NCI-H2107 treated with DMSO at 0.1 percent for 48 hours (cell line): ENCODE results near the gene RCL1.
"Not testable (repeated sequence)": the region's sequence is repeated elsewhere in the genome, so short reads cannot be mapped to it uniquely, and the experiment has no call there.

Source experiments
- DNase-seq: peaks from one replicate; lab custom pipeline; 2025; ENCODE audit not compliant: unreplicated experiment; lab: John Stamatoyannopoulos, UW

RCL1 gene

GRCh38 chr9:4792572-4793458 is at the start of gene RCL1:
RCL1 (plus strand) TSS chr9:4792944; CDS start chr9:4793092, 148 bp downstream.
- peak; percentile 86 for DNase-seq

GRCh38 chr9:4743131-4743875 is 49.4 kb upstream of the RCL1 start:
- no peak for DNase-seq

- no peak for DNase-seq
Observed at GRCh38 chr9:4746278-4747030, 46.3 kb upstream of the RCL1 start.

- DNase-seq = no peak
Observed at GRCh38 chr9:4748612-4749011, 44.1 kb upstream of the RCL1 start.

GRCh38 chr9:4750023-4750673 is 42.6 kb upstream of the RCL1 start:
- peak; percentile 36 for DNase-seq

GRCh38 chr9:4754530-4754929 is 38.2 kb upstream of the RCL1 start:
- not testable (repeated sequence) for DNase-seq

GRCh38 chr9:4755026-4755609 is 37.6 kb upstream of the RCL1 start:
- DNase-seq = no peak

GRCh38 chr9:4756420-4756819 is 36.3 kb upstream of the RCL1 start:
- DNase-seq = no peak

GRCh38 chr9:4760122-4760521 is 32.6 kb upstream of the RCL1 start:
- DNase-seq = no peak

- DNase-seq = peak; percentile 68
Observed at GRCh38 chr9:4762108-4762885, 30.4 kb upstream of the RCL1 start.

GRCh38 chr9:4762886-4763541 is 29.7 kb upstream of the RCL1 start:
- no peak for DNase-seq

- DNase-seq = no peak
Observed at GRCh38 chr9:4764033-4764432, 28.7 kb upstream of the RCL1 start.

- DNase-seq = no peak
Observed at GRCh38 chr9:4768681-4769080, 24.1 kb upstream of the RCL1 start.

- DNase-seq = no peak
Observed at GRCh38 chr9:4769321-4770080, 23.2 kb upstream of the RCL1 start.

- no peak for DNase-seq
Observed at GRCh38 chr9:4771788-4772187, 21.0 kb upstream of the RCL1 start.

- no peak for DNase-seq
Observed at GRCh38 chr9:4774209-4774608, 18.5 kb upstream of the RCL1 start.

- not testable (repeated sequence) for DNase-seq
Observed at GRCh38 chr9:4774958-4775357, 17.8 kb upstream of the RCL1 start.

- no peak for DNase-seq
Observed at GRCh38 chr9:4780651-4781050, 12.1 kb upstream of the RCL1 start.

GRCh38 chr9:4781408-4781807 is 11.3 kb upstream of the RCL1 start:
- DNase-seq = no peak
